Neuronal stem cell (in vitro differentiated cells): ENCODE results near the gene HDAC11.
A peak's percentile ranks its signal among the peaks of the same experiment; 100 is the strongest.

Source experiments
- DNase-seq: peaks from one replicate; pipeline ENCODE4 v3.0.0-alpha.2; 2013; ENCODE audit warnings: low spot score
- H2AFZ ChIP-seq: one replicate; pipeline ENCODE4 v1.6.1; 2013; ENCODE audit warnings: mild to moderate bottlenecking, low read length, inconsistent platforms
- H2AK5ac ChIP-seq: 2 replicates; pipeline ENCODE4 v1.6.1; 2013; ENCODE audit warnings: low read depth, mild to moderate bottlenecking, inconsistent platforms, low read length, moderate library complexity, mixed read lengths
- H2BK120ac ChIP-seq: 2 replicates; pipeline ENCODE4 v1.6.1; 2013; ENCODE audit warnings: low read depth, mild to moderate bottlenecking, inconsistent platforms, low read length, moderate library complexity, mixed read lengths
- H2BK12ac ChIP-seq: one replicate; pipeline ENCODE4 v1.6.1; 2013; ENCODE audit warnings: low read length, inconsistent platforms
- H2BK15ac ChIP-seq: 2 replicates; pipeline ENCODE4 v1.6.1; 2013; ENCODE audit warnings: mild to moderate bottlenecking, low read length, inconsistent platforms, mixed read lengths
- H2BK5ac ChIP-seq: one replicate; pipeline ENCODE4 v1.6.1; 2013; ENCODE audit warnings: inconsistent platforms, mild to moderate bottlenecking, low read length, moderate library complexity
- H3K14ac ChIP-seq: one replicate; pipeline ENCODE4 v1.6.1; 2013; ENCODE audit warnings: low read length, inconsistent platforms
- H3K18ac ChIP-seq: 2 replicates; pipeline ENCODE4 v1.6.1; 2013; ENCODE audit warnings: low read length, inconsistent platforms
- H3K23ac ChIP-seq: 2 replicates; pipeline ENCODE4 v1.6.1; 2013; ENCODE audit warnings: low read depth, mild to moderate bottlenecking, mixed read lengths, low read length, inconsistent platforms; ENCODE audit not compliant: poor library complexity
- H3K27ac ChIP-seq: replicated peaks from 3 replicates; pipeline ENCODE4 v1.5.1; 2013; ENCODE audit warnings: low read length, inconsistent platforms
- H3K27me3 ChIP-seq, 3 experiments: 2 replicates each; pipeline ENCODE4 v1.6.1; 2013; ENCODE audit warnings: low read length in 3 of 3, mild to moderate bottlenecking in 2 of 3, inconsistent platforms in 1 of 3, low read depth in 1 of 3, mixed read lengths in 1 of 3, moderate library complexity in 1 of 3; ENCODE audit not compliant: control insufficient read depth in 3 of 3, insufficient read depth in 3 of 3
- H3K36me3 ChIP-seq, 2 donors: replicated peaks in 1 of 2; 2 replicates each; pipeline ENCODE4 v1.6.1; 2013; ENCODE audit warnings: low read length in 2 of 2; ENCODE audit not compliant: control insufficient read depth in 2 of 2, insufficient read depth in 2 of 2
- H3K4ac ChIP-seq: 2 replicates; pipeline ENCODE4 v1.6.1; 2013; ENCODE audit warnings: inconsistent platforms, mild to moderate bottlenecking, low read length, moderate library complexity
- H3K4me1 ChIP-seq, 2 donors: 1 replicate in 1 of 2; 2 replicates in 1 of 2; pipeline ENCODE4 v1.6.1; 2013; ENCODE audit warnings: low read length in 2 of 2, low read depth in 1 of 2; ENCODE audit not compliant: control insufficient read depth in 2 of 2, insufficient read depth in 1 of 2
- H3K4me2 ChIP-seq: one replicate; pipeline ENCODE4 v1.6.1; 2013; ENCODE audit warnings: mild to moderate bottlenecking, low read length, inconsistent platforms; ENCODE audit not compliant: insufficient read depth, poor library complexity, severe bottlenecking
- H3K4me3 ChIP-seq, 2 donors: 2 replicates each; pipeline ENCODE4 v1.5.1; 2013; ENCODE audit warnings: low read length in 2 of 2, mild to moderate bottlenecking in 2 of 2, inconsistent platforms in 1 of 2, moderate library complexity in 1 of 2
- H3K79me1 ChIP-seq: one replicate; pipeline ENCODE4 v1.6.1; 2013; ENCODE audit warnings: low read depth, mild to moderate bottlenecking, inconsistent platforms, low read length, moderate library complexity
- H3K9ac ChIP-seq: one replicate; pipeline ENCODE4 v1.6.1; 2013; ENCODE audit warnings: mild to moderate bottlenecking, low read depth, low read length, inconsistent platforms; ENCODE audit not compliant: poor library complexity
- H3K9me3 ChIP-seq, 2 donors: replicated peaks in 1 of 2; 2 replicates each; pipeline versions ENCODE3 to v1.6.1; 2013; ENCODE audit warnings: low read length in 2 of 2, mild to moderate bottlenecking in 2 of 2, inconsistent platforms in 1 of 2, low read depth in 1 of 2, mixed read lengths in 1 of 2, moderate library complexity in 1 of 2; ENCODE audit not compliant: control insufficient read depth in 2 of 2, insufficient read depth in 1 of 2
- H4K8ac ChIP-seq: one replicate; pipeline ENCODE4 v1.6.1; 2013; ENCODE audit warnings: low read depth, mild to moderate bottlenecking, inconsistent platforms, low read length, moderate library complexity
- H4K91ac ChIP-seq: one replicate; pipeline ENCODE4 v1.6.1; 2013; ENCODE audit warnings: low read length, low read depth, mild to moderate bottlenecking, inconsistent platforms; ENCODE audit not compliant: poor library complexity
- WGBS, 2 donors: extraction: QIAGEN DNeasy Blood & Tissue Kit; methylation state at CpG; one replicate each; pipeline ENCODE4 v1.1.7; 2013; ENCODE audit warnings: missing lambda C conversion rate in 2 of 2, mixed read lengths in 1 of 2; ENCODE audit not compliant: insufficient read length in 2 of 2, insufficient replicate concordance in 1 of 2; ENCODE audit errors: extremely low coverage in 2 of 2; 5-methylcytosine and 5-hydroxymethylcytosine counted together

HDAC11 gene

DNA sequence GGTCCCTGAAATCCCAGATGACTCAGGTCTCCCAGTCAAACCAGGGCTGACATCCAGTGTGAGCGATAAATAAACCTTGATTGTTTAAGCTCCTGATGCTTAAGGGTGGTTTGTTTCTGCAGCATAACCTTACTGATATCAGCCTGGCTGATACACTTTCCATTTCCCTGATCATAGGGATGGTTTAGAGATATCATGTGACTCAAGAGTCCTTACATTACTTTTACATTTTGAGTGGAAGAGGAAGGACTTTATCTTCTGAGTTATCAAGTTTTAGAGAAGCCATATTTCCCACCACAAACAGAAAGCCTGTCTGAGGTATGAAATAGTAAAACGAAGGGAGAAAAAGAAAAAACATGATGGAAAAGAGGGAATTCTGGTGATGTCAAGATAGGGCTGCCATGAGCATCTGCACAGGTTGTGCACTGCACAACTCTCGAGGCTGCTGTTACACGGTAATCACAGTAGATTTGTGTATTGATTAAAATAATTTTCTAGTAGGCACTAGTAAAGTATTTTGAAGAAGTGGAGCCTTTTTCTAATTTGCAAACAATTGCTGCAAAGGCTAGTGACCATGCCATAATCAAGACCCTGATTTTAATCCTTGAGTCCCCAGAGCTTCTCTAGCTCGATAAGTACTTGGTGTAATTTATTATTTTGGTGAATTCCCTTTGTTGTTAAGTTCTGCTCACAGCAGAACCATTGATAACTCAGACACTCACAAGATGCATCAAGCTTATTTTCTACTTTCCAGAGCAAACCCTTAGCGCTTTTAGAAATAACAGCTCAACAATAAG is 34.7 kb downstream of the HDAC11 start:
- no peak overlapping the region for H3K9ac ChIP-seq
- H3K9me3 ChIP-seq: peaks cover 0 to 3% of the 10 kb centered on the region in 2 donors
- no peaks in the 10 kb centered on the region for H3K27me3 ChIP-seq
- WGBS, 2 donors: no CpG with 5 or more reads among the region's 6 CpGs
- H3K36me3 ChIP-seq: no peaks in the 10 kb centered on the region
- peaks cover 8 to 19% of the 10 kb centered on the region in 2 donors for H3K4me1 ChIP-seq
- H4K8ac ChIP-seq: no peak overlapping the region
- H3K18ac ChIP-seq: no peak overlapping the region
- no peak overlapping the region for H3K23ac ChIP-seq
- no peak overlapping the region for H3K27ac ChIP-seq
- no peak for DNase-seq
- H2BK12ac ChIP-seq: no peak overlapping the region
- H3K4me3 ChIP-seq: no peak overlapping the region
- no peak overlapping the region for H2BK5ac ChIP-seq
- no peak overlapping the region for H2BK15ac ChIP-seq
- H3K4me2 ChIP-seq: no peak overlapping the region
- H2AFZ ChIP-seq: no peak overlapping the region
- H3K14ac ChIP-seq: no peak overlapping the region
- no peak overlapping the region for H3K4ac ChIP-seq
- no peak overlapping the region for H2BK120ac ChIP-seq
- no peak overlapping the region for H2AK5ac ChIP-seq
- no peaks in the 10 kb centered on the region for H3K79me1 ChIP-seq
- H4K91ac ChIP-seq: no peak overlapping the region

DNA sequence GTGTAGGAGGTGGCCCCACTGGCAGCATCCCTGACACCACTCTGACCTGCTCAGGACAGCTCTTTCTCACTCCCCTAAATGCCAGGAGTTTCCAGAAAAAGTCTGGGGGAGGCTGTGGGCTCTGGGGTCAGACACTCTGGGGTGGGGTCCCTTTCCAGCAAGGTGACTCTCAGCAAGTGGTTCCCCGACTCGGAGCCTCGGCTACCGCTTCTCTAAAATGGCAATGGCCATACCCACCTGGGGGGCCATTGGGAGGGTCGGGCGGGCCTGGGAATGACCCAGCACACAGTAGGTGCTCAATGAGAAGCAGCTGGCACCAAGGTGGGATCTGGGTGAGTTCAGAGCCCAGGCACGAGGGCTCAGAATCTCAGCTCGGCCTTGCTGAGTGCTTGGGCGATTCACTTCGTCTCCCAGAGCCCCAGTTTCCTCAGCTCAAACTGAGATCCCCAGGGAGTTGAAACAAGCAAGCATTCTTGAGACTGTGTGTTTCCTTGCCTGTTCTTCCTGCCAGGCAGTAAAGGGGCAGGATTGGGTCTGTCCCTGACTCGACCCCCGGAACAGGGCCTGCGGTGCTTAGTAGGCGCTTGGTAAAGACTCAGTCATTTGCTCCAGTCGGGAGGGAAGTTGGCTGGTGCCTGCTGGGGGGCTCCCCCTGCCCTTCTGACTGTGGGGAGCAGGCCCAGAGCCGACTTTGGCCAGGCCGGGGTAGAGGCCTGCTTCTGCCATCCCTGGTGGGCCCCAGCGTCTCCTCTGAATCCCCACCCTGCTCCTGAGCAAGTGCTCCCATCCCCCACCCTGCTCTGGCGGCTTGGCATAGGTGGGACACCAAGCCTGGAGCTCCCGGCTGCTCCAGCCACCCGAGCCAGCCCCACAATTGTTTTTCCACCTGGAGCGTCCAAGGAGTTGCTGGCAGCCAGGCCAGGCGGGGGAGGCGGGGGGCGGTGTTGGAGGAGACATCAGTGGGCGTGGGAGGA is 36.0 kb downstream of the HDAC11 start:
- Histone ChIP-seq H3K14ac (no peak overlapping the region), H4K91ac (no peak overlapping the region), H2BK120ac (peak overlapping the region; percentile 53), H3K4me1 (peaks cover 8 to 19% of the 10 kb centered on the region in 2 donors), H3K4ac (no peak overlapping the region), H2BK5ac (no peak overlapping the region), H3K9me3 (peaks cover 0 to 3% of the 10 kb centered on the region in 2 donors), H3K18ac (peak overlapping the region; percentile 74), H3K9ac (peak overlapping the region; percentile 10), H3K36me3 (no peaks in the 10 kb centered on the region), H3K27ac (no peak overlapping the region), H2BK12ac (no peak overlapping the region), H4K8ac (no peak overlapping the region), H3K4me3 (no peak overlapping the region), H3K79me1 (no peaks in the 10 kb centered on the region), H2AFZ (no peak overlapping the region), H2BK15ac (no peak overlapping the region), H2AK5ac (peak overlapping the region; percentile 73), H3K27me3 (no peaks in the 10 kb centered on the region), H3K23ac (no peak overlapping the region), H3K4me2 (no peak overlapping the region)
- WGBS, 2 donors: no CpG with 5 or more reads among the region's 26 CpGs
- DNase-seq: no peak

DNA sequence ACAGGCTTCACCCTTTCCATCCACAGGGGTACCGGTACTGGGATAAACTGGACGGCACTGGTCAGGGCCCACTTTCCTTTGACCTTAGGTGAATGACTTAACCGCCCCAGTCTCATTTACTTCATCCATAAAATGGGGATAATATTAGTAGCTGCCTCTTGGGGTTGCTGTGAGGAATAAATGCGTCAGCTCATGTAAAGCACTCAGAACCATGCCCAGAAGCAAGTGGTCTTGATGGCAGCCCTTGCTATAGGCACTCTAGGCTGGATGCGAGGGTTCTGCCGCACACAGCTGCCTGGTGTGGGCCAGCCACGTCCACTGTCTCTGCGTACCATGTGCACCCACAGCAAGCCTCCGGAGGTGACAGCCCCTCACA is 36.6 kb downstream of the HDAC11 start:
- H4K91ac ChIP-seq: peak overlapping the region; percentile 56
- peak overlapping the region; percentile 17 for H3K23ac ChIP-seq
- no peak overlapping the region for H3K14ac ChIP-seq
- H3K27ac ChIP-seq: no peak overlapping the region
- DNase-seq: no peak
- H2BK5ac ChIP-seq: peak overlapping the region; percentile 8
- H3K4me3 ChIP-seq: no peak overlapping the region
- no peak overlapping the region for H2AFZ ChIP-seq
- no peaks in the 10 kb centered on the region for H3K27me3 ChIP-seq
- peak overlapping the region; percentile 29 for H3K4ac ChIP-seq
- peak overlapping the region; percentile 53 for H2BK120ac ChIP-seq
- H3K79me1 ChIP-seq: no peaks in the 10 kb centered on the region
- no CpG with 5 or more reads among the region's 9 CpGs for WGBS, 2 donors
- no peak overlapping the region for H3K4me2 ChIP-seq
- H3K4me1 ChIP-seq: peaks cover 8 to 19% of the 10 kb centered on the region in 2 donors
- peaks cover 0 to 3% of the 10 kb centered on the region in 2 donors for H3K9me3 ChIP-seq
- peak overlapping the region; percentile 68 for H2BK15ac ChIP-seq
- no peak overlapping the region for H2BK12ac ChIP-seq
- H2AK5ac ChIP-seq: peak overlapping the region; percentile 73
- H3K36me3 ChIP-seq: no peaks in the 10 kb centered on the region
- H3K18ac ChIP-seq: peak overlapping the region; percentile 72
- no peak overlapping the region for H3K9ac ChIP-seq
- no peak overlapping the region for H4K8ac ChIP-seq
